Activated CD4-positive, alpha-beta T cell treated with anti-CD3 and anti-CD28 coated beads, Interleukin-2, Interleukin-6, amounts not matched to agents 100 ng/mL and 50 ng/mL, durations not matched to agents 16 hours and 8 hours (primary cell): ENCODE data around the gene LUM.

Source experiments
- DNase-seq: peaks from one replicate; pipeline ENCODE4 v3.0.0-alpha.2; 2020

The LUM gene

DNA sequence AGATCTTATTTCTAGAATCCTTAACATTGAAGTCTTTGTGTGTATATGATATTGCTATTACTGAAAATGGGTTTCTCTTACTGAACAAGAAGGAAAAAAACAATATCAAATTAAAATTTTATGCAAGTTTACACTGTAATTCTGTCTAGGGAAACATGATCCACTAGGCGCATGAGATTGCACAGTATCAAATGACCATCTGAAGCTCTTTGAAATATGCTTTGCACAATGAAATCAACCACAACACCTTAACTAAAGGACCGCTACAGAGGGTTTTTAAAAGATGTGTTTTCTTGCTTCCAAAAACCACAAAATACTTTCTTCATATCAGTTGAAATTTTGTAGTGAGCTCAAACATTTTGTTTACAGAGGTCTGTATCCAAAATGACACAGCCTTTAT lies 38.4 kb downstream of the LUM start:
- no peak for DNase-seq

DNA sequence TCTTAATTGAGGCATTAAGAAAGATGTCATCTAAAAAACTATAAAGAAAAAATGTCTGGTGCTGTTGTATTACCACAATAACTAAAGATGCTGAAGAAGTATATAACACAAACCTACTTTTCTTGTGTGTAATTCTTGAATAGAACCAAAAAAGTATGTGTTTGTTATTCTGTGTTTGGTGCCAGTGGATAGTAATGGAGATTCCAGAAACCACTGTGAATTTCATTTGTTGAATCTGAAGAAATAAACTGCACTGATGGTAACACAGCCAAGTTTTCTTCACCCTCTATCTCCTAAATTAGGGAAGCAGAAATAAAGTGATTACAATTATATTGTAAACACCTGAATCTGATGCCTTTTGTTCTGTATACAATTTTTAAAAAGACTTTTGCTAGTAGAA lies 40.4 kb downstream of the LUM start:
- DNase-seq: no peak

DNA sequence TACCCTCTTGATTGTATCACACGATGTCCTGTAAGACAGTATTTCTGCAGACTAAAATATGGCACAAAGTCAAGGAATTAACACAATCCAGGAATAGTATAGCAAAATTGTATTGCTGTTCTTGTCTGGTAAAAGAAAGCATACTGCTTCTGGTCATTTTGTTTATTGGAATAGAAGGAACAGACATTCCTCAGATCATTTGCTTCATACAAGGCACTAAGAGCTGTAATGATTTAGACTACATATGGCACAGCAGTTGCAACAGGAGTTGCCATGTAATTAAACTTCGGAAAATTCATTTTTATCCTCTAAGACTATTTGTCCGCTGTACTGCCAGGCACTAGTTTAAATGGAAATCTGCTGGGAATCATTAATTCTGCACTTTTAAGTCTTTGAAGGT lies 45.9 kb downstream of the LUM start:
- no peak for DNase-seq

DNA sequence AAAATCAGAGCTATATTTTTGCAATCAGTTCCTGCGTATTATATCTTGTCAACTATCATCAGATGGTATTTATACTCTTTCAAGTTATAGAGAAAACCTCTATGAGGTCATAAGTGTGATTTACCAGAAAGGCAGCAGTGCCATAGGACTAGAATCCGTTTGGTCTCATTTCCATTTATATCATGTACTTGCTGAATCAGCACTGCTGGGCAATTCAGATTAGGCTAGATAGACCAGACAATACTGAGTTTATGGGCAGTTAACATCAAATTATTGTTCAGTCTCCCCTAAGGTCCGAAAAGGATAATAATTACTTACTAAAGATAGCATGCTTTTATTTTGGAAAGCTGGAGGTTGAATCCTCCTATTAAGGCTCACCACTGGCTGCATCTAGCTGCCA lies 46.7 kb downstream of the LUM start:
- no peak for DNase-seq

- no peak for DNase-seq
Measured at GRCh38 chr12:91061091-91061490, 50.2 kb downstream of the LUM start.

GRCh38 chr12:91059211-91059610 lies 52.1 kb downstream of the LUM start:
- DNase-seq: no peak

GRCh38 chr12:91058786-91059185 lies 52.5 kb downstream of the LUM start:
- no peak for DNase-seq

- no peak for DNase-seq
Measured at GRCh38 chr12:91057368-91058165, 53.7 kb downstream of the LUM start, which contains the start of gene KERA. Gene KERA, minus strand, starts transcription at chr12:91058024. Its CDS starts 1,743 bp downstream, at chr12:91056281.

DNA sequence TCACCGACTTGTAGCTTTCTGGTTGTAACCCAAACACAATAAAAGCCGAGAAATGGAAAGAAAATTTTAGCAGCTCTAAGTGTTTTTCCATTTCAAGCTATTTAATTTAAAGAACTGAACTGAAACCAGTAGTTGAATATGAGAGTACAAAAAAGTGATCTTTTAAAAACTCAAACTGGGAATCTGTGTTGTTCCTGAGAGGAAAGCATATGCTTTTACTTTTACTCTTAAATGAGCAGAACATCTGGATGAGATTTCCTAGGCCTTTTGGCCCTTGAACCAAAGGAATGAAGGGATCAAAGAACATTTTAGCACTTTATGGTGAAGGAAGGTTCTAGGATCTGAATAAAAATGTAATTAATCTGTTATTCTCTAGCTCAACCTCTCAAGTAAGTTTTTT lies 54.8 kb downstream of the LUM start:
- no peak for DNase-seq

DNA sequence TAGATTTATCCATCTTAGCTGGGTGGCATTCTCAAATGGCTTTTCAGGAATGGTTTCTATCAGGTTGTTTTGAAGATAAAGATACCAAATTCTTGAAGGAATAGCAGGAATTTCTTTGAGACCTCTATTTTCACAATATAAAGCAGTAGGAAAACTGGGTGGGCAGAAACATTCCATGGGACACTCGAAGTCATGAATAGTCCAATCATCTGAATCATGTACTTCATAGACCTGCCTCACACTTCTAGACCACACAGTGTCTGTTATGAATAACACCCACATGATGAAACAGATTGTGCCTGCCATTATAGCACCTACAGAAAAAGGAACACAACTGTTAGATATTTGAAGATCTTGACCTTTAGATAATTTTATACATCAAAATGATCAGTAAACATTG lies 55.3 kb downstream of the LUM start:
- no peak for DNase-seq

DNA sequence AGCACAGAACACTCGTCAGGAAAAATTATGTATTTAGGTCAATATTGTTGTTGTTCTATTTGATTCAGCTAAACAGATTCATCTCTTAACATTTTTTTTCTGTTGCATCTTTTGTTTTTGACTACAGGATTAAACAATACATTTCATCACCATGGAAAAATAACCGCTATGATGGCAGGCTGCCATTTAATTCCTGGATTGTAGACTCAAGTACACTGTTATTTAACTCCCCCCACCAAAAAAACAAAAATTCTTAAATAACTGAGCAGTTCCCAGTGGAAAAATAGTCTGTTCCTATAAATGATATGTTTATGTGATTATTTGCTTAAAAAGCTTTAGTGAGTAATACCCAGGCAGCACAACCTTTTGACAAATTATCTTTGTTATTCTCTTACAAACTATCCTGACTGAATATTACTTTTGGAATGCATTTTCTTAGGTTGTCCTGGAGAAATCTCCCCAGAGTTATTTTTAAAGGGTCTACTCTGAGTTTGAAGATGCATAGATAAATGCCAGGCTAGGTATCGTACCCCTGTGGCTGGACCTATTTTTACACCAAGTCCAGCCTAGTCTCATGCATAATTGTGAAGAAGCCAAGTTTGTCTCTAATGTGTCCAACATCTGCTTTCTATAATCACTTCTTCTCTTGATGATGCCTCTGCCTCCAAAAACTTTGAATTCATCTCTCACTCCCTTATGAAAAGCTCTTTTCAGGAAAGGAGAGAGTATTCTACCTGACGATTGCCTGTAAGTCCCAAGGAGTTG lies 57.2 kb downstream of the LUM start:
- DNase-seq: no peak
